ENCODE data around the gene MCL1. TPM values are rescaled to one million over a fixed set of nuclear protein-coding genes. Genes with fewer than 3 reads are reported as not detected.

The MCL1 gene
- total RNA-seq, 2 donors from 2014 or later = 161 to 168 TPM

GRCh38 chr1:150546294-150546937 is 33.0 kb downstream of the MCL1 start:
- H3K27me3 ChIP-seq (replicated peaks; ENCODE audit: insufficient read depth) = no peaks in the 10 kb centered on the region

GRCh38 chr1:150545486-150546032 is 33.9 kb downstream of the MCL1 start:
- H3K36me3 ChIP-seq = no peaks in the 10 kb centered on the region
- no peak for TF ChIP-seq CTCF (IDR thresholded peaks at IDR 0.05)
- TF ChIP-seq POLR2A (IDR thresholded peaks at IDR 0.05) = no peak
- TF ChIP-seq POLR2AphosphoS5 (IDR thresholded peaks at IDR 0.05) = no peak
- WGBS = 89% methylated on average over 6 of the region's 6 CpGs
- DNase-seq (ENCODE audit: low spot score) = no peak
- H3K4me1 ChIP-seq (replicated peaks) = no peaks in the 10 kb centered on the region
- no peak overlapping the region for H3K4me3 ChIP-seq
- no peak overlapping the region for H3K27ac ChIP-seq
- intact Hi-C loops (cut with DNase I) = no loop called here
- H3K27me3 ChIP-seq (replicated peaks; ENCODE audit: insufficient read depth) = no peaks in the 10 kb centered on the region
- no peaks in the 10 kb centered on the region for H3K9me3 ChIP-seq

More at GRCh38 chr1:150546294-150546937, 33.0 kb downstream of the MCL1 start:
- H3K9me3 ChIP-seq = no peaks in the 10 kb centered on the region
- no peak for TF ChIP-seq POLR2AphosphoS5 (IDR thresholded peaks at IDR 0.05)
- TF ChIP-seq CTCF (IDR thresholded peaks at IDR 0.05) = no peak
- no peak for TF ChIP-seq POLR2A (IDR thresholded peaks at IDR 0.05)
- no peak for DNase-seq (ENCODE audit: low spot score)
- H3K4me3 ChIP-seq = no peak overlapping the region
- H3K27ac ChIP-seq = no peak overlapping the region
- no peaks in the 10 kb centered on the region for H3K4me1 ChIP-seq (replicated peaks)
- H3K36me3 ChIP-seq = no peaks in the 10 kb centered on the region
- WGBS = 80% methylated on average over 16 of the region's 16 CpGs
- intact Hi-C loops (cut with DNase I) = no loop called here

- 50% methylated on average over 3 of the region's 3 CpGs for WGBS
- Histone ChIP-seq H3K4me1 (replicated peaks) (no peaks in the 10 kb centered on the region), H3K4me3 (no peak overlapping the region), H3K9me3 (no peaks in the 10 kb centered on the region), H3K27me3 (replicated peaks; ENCODE audit: insufficient read depth) (no peaks in the 10 kb centered on the region), H3K36me3 (no peaks in the 10 kb centered on the region), H3K27ac (no peak overlapping the region)
- intact Hi-C loops (cut with DNase I) = no loop called here
- no peak for TF ChIP-seq CTCF (IDR thresholded peaks at IDR 0.05)
- no peak for TF ChIP-seq POLR2A (IDR thresholded peaks at IDR 0.05)
- TF ChIP-seq POLR2AphosphoS5 (IDR thresholded peaks at IDR 0.05) = no peak
- DNase-seq (ENCODE audit: low spot score) = no peak
Measured at GRCh38 chr1:150544204-150544603, 35.2 kb downstream of the MCL1 start.

GRCh38 chr1:150543500-150544143 is 35.8 kb downstream of the MCL1 start:
- Histone ChIP-seq H3K27me3 (replicated peaks; ENCODE audit: insufficient read depth) (no peaks in the 10 kb centered on the region), H3K4me1 (replicated peaks) (no peaks in the 10 kb centered on the region), H3K9me3 (no peaks in the 10 kb centered on the region), H3K4me3 (no peak overlapping the region), H3K36me3 (no peaks in the 10 kb centered on the region), H3K27ac (no peak overlapping the region)
- intact Hi-C loops (cut with DNase I) = no loop called here
- TF ChIP-seq CTCF (IDR thresholded peaks at IDR 0.05) (no peak), POLR2AphosphoS5 (IDR thresholded peaks at IDR 0.05) (peak; percentile 10), POLR2A (IDR thresholded peaks at IDR 0.05) (no peak)
- WGBS = 47% methylated on average over 13 of the region's 13 CpGs
- no peak for DNase-seq (ENCODE audit: low spot score)

All from prostate gland (tissue), 2 donors.